ENCODE measurements around the gene PALM3. TPM values are rescaled to one million over a fixed set of nuclear protein-coding genes. Genes with fewer than 3 reads are reported as not detected.
A peak's percentile ranks its signal among the peaks of the same experiment; 100 is the strongest.

Gene PALM3
- total RNA-seq, result not detected in 2 replicates
- polyA plus RNA-seq (2012), result 0.21 TPM

DNA sequence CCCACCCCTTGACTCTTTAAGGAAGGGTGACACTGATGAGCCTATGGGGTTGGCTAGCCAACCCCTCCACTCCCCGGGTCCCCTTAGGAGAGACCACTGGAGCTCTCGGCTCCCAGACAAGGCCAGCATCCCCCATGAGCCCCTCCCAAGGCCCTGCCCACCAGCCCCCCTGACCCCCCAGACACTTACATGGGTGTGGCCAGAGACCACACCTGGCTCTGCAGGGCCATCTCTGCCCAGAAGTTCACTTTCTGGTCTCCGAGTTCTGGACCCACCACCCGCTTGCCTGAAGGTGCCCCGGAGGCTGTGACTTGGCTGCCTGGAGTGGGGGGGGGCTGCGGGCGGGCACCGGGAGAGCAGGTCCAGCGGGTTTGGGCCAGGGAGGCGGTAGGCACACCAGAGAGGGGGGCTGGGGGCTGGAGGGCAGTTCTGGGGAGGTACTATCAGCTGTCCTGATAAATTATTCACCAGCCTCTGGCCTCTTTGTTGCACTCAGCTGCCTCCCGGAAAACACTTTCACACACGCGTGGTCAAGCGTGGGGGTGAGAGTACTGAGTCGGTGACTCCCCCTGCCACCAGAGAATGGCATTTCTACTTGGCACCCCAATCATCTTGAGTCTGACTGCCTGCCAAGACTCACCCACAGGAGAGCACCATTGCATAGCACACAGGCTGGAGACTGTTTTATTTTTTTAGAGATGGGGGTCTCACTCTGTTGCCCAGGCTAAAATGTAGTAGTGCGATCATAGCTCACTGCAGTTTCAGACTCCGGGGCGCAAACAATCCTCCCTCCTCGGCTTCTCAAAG lies at the start of gene PALM3:
PALM3 (minus strand) TSS at position 326 of the 807 bp plus-strand sequence; CDS start at position 230, 96 bp downstream.
- no peak for DNase-seq (ENCODE audit: low read depth)

DNA sequence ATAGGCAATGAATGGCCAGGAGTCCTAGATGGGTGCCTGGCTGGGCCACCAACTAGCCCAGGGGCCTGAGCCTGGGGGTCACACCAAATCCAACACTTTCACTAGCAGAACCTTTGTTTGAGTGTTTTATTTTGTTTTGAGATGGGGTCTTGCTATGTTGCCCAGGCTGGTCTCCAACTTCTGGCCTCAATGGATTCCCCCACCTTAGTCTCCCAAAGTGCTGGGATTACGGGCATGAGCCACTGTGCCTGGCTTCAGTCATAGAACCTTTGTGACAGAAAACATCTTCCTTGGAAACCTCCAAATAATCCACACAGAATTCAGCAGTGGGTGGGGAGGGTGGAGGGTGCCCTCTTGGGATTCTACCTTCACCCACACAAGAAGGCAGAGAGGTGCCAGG lies 49.6 kb upstream of the PALM3 start:
- DNase-seq (ENCODE audit: low read depth), result no peak

DNA sequence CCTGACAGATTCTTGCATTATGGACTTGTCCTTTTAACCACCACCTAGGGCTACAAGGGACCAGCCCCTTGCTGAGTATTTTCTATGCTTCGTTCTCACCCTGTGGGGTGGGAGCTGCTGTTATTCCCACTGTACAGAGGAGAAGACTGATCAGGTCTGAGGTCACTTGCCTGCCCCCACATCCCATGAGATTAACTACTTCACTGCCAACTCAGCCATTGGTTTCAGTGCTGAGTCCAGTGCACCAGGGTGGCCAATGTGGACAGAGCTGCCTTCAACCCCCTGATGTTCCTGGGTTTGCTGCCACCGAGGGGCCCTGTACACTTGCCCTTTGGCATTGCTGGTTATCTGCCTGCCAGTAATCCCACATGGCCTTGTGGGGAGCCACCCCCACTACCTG lies 48.8 kb upstream of the PALM3 start:
- DNase-seq (ENCODE audit: low read depth), result no peak

DNA sequence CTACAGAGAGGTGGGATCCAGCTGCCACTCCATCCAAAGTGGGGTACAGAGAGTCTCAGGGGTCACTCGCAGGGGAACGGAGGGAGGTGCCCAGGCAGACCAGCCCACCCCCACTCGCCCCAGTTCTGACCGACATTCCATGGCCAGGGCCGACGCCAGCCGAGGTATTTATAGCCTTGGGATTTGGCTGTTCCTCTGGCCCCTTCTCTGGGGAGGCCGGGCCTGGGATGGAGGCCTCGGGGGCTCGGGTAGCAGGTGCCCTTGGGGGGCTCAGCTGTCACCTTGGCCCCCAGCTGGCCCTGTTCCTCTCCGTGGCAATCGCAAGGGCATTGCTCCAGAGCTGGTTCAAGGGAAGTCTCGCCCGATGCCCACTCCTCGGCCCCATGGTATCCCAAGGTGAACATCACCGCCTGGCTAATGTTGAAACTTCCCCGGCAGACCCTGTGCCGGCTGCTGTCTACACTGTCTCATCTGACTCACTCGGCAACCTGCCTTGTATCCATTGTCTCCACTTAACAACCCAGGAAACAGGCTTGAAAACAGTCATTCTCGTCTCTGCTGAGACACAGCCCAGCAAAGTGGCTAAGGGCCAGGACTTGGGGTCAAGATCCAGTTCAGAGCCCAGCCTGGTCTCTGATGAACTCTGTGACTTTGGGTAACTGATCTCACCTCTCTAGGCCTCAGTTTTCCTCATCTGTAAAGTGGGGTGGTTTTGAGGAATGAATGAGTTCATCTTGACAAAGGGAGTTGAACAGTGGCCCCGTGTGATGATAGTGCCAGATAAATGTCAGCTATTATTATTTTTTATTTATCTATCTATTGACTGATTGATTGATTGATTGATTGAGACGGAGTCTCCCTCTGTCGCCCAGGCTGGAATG lies 45.9 kb upstream of the PALM3 start:
- DNase-seq (ENCODE audit: low read depth), result no peak

DNA sequence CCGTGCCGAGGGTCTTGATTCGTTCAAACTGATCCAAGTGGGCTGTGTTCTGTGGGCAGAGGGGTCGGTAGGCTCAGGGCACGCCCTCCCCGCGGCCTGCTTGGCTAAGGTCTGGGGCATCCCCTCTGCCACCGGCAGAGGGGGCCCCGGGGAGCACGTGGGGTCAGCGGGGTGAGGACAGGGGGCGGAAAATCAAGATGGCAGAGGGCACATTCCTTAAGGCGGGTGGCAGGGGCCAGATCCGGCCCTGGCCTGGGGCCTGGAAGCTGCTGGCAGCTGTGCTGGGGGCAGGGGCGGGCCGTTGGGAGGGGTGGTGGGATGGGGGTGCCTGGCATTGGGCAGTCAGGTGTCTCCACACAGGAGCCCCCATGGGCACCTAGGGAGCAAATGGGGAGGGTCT lies 45.0 kb upstream of the PALM3 start:
- no peak for DNase-seq (ENCODE audit: low read depth)

DNA sequence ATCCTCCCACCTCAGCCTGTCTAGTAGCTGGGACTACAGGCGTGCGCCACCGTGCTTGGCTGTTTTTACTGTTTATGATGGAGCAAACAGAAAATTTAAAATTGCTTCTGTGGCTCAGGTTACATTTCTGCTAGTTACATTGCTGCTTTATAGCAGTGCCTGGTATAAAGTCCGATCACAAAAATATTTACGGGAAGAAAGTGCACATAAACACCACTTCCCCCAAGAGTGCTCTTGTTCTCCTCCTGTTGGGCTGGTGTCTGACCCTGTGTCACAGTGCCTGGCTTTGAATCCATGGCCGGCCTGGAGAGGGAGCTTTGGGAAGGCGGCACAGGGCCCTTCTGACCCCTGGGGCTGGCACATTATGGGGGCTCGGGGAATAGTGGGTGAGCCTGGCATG lies 43.8 kb upstream of the PALM3 start:
- no peak for DNase-seq (ENCODE audit: low read depth)

GRCh38 chr19:14103310-14103709 lies 41.4 kb upstream of the PALM3 start:
- DNase-seq (ENCODE audit: low read depth), result peak; percentile 61

DNA sequence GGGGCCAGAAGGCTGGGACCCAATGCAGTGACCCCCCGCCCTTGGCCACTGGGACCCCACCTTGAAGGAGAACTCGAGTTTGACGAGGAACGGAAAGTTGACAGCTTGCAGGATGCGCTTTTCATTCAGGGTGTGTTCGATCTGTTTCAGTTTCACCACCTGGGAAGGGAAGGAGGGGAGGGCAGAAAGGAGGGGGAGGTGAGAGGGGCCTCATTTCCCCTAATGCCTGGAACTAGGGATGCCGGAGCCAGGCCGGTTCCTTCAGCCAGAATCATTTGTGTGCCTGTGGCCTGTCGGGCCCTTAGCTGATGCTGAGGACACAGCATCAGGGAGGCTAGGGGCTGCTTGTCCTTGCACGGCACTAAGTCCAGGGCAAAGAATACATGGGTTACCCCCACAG lies 40.9 kb upstream of the PALM3 start:
- no peak for DNase-seq (ENCODE audit: low read depth)

DNA sequence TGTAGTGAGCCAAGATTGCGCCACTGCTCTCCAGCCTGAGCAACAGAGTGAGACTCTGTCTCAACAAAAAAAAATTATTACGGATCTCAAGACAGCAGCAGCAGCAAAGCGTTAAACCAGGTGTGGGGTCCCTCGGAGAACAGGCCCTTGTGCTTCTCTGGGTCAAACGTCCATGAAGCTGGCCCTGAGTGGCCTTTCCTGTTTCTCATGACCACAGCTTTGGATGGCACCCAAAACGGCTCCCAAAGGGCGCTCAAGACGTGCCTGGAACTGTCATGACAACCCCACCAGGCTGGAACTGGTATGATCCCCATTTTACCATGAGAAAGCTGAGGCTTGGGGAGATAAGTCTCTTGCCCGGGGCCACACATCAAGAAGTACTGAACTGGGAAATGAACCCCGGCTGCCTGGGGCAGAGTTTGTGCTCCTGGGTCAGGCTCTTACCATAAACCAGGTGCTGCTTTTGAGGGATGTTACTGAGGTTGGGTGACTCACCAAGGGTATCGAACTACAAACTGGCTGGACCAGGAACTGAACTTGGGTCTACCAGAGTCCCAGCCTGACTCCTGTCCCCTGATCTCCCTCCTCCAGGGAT lies 40.3 kb upstream of the PALM3 start:
- DNase-seq (ENCODE audit: low read depth), result no peak

GRCh38 chr19:14101003-14101545 lies 39.2 kb upstream of the PALM3 start:
- no peak for DNase-seq (ENCODE audit: low read depth)

DNA sequence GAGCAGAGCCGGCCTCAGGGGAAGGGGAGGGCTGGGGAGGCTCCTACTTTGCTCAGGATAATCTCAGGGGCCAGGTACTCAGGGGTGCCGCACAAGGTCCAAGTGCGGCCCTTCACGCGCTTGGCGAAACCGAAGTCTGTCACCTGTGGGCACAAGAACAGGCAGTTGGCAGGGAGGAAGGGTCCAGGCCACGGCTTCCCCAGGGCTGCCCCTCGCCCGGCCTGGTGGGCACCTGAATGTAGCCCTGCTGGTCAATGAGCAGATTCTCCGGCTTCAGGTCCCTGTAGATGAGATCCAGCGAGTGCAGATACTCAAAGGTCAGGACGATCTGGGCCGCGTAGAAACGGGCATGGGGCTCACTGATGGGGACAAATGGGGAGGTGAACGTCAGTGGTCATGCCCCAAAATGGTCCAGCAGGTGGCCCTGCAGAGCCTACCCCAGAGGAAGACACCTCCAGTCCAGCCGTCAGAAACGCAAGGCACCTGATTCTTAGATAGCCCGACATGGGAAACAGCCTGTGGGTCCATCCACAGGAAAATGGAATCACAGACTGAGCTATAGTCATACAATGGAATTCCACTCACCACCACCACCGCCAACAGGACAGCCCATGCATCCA lies 35.8 kb upstream of the PALM3 start:
- DNase-seq (ENCODE audit: low read depth), result no peak

DNA sequence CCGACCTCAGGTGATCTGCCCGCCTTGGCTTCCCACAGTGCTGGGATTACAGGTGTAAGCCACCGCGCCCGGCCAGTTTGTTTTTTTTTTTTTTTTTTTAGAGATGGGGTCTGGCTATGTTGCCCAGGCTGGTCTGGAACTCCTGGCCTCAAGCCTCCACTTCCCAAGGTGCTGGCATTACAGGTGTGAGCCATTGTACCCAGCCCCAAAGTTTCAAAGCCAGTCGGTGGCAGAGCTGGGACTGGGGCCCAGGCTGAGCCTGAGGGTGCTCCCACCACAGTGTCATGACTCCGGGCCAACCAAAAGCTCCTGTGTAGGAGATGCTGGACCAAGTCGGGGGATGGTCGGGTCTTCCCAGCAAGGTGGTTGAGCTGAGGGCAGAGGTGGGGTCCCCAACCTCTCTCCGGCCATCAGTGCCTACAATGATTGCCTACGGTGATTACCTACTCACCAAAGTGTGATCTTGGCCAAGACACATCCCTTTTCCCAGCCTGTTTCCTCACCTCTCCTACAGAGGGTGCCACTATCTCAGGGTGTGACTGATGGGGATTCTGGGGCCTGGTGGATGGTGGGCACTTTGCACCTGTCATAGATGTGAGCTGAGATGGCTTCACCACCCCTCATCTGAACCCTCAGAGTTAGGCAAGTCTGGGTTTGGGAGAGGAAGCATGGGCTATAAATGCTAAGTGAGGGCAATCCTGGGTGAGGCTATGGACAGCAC lies 34.6 kb upstream of the PALM3 start:
- no peak for DNase-seq (ENCODE audit: low read depth)

- DNase-seq (ENCODE audit: low read depth), result no peak
Observed at GRCh38 chr19:14094854-14095253, 33.0 kb upstream of the PALM3 start.

DNA sequence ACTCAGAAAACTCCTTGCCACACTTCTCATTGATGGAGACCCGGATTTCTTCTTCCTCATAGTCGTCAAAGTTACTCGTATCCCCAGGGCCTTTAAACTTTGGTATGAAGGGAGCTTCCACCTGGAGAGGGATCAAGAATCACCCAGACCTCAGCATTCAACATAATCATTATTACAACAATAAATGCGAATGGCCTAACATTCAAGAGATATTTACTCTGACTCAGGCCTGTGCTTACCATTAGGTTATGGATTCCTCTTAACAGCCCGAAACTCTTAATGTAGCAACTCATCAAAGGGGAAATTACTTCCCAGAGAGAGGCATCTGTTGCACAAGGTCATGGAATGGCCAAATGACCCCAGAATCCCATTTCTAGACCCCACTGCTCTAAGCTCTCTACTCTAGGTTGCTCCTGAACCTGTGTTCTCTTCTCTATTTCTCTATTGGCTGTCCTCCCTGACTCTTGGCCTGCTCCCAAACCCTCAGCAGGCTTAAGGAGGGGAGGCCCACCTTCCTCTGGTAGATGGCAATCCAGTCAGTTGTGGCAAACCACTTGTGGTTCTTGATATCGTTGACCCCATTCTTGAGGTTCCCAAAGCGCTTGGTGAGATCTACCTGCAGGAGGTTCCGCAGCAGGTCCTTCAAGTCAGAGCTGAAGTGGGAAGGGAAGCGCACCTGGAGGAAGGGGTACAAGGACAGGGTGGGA lies 31.4 kb upstream of the PALM3 start:
- no peak for DNase-seq (ENCODE audit: low read depth)

DNA sequence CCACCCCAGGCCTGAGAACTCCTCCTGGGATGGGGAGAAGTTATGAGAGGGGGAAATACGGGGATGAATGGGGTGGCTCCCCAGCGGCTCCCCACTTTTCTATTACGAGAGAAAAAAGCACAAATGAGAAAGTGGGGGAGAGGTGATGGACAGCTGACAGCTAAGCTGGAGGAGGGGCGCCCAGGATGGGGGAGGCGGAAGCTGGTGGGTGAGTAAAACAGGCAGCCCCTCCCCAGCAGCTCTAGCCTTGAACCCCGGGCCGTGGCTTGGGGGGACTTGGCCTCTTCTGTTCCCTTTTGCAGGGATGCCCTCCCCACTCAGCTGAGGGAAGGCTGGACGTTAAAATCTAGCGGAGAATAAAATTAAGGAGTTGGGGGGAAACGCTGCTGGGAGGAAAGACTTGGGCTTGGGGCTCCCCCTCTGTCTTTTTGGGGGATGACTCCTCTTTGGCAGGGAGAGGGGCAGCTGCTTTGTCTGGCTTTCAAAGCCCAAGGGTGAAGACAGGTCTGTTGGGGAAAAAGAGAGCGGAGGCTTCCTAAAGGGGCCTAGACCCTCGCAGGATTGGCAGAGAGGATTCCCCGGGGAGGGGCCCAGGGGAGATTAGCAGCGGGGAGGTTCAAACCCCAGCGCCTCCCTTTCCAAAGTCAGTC lies 30.1 kb upstream of the PALM3 start:
- no peak for DNase-seq (ENCODE audit: low read depth)

DNA sequence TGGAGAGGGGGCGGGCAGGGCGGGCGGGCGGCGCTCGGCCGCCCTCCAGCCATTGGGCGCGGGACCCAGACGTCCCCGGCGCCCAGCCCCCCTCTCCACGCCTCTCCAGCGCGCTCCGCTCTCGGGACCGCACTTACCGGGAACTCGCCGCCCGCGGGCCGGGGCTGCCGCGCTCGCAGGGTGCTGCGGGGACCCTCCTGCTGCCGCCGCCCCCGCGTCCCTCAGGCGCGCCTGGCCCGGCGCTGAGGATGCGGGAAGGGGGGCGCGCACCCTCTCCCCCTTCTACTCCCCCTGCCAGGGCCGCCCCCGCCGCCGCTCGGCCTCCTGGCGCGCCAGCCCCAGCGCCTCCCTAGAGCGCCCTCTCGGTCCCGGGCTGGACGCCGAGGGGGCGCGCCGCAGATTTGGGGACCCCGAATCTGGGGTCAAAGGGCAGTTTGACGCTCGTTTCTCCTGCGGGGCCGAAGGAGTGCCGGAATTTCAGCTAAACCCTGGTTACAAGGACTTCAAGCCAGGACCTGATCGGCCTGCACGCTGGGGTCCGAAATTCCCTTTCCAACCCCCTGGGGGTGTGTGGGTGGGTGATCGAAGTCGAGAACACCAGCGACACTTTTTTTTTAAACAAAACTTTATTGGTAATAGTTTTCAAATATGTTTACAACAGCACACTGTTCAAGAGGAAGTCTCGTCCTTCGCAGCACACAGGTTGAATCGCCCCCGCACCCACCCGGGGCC lies 29.4 kb upstream of the PALM3 start:
- peak; percentile 68 for DNase-seq (ENCODE audit: low read depth)

GRCh38 chr19:14090509-14091080 lies 28.7 kb upstream of the PALM3 start, which contains the start of gene SAMD1:
SAMD1 (minus strand) TSS chr19:14090751.
- DNase-seq (ENCODE audit: low read depth), result peak; percentile 83
